Testis (tissue), 3 donors: Measurements from ENCODE around the gene LRPPRC. TPM values are rescaled to one million over a fixed set of nuclear protein-coding genes. Genes with fewer than 3 reads are reported as not detected.

Experiments
- DNase-seq: peaks from one replicate; pipeline ENCODE4 v3.0.0-alpha.2; 2019
- H3K27ac ChIP-seq, 2 donors: fragments of 200-600 bp; sonication (generic); one replicate each; pipeline ENCODE4 v1.5.1; 2019
- H3K27me3 ChIP-seq: fragments of 200-600 bp; sonication (generic); one replicate; pipeline ENCODE4 v1.5.1; 2019
- H3K36me3 ChIP-seq: fragments of 200-600 bp; sonication (generic); one replicate; pipeline ENCODE4 v1.5.1; 2017; ENCODE audit warnings: low read depth; ENCODE audit errors: missing control alignments
- H3K4me1 ChIP-seq: fragments of 200-600 bp; sonication (generic); one replicate; pipeline ENCODE4 v1.5.1; 2019
- H3K4me3 ChIP-seq, 2 donors: fragments of 200-600 bp; sonication (generic); one replicate each; pipeline ENCODE4 v1.5.1; 2017 to 2019
- H3K9me3 ChIP-seq: fragments of 200-600 bp; sonication (generic); one replicate; pipeline ENCODE4 v1.5.1; 2017
- POLR2A ChIP-seq: fragments of 450-650 bp; IDR thresholded peaks from one replicate; pipeline ENCODE4 v1.6.1; 2017; ENCODE audit warnings: antibody characterized with exemption, mild to moderate bottlenecking, moderate library complexity
- WGBS, 2 donors: methylation state at CpG; one replicate each; pipeline ENCODE4 v1.1.5; 2018; 5-methylcytosine and 5-hydroxymethylcytosine counted together
- intact Hi-C: fragments of 100-400 bp; cut with DNase I; formaldehyde crosslinking; loops from one replicate; pipeline ENCODE4 v1.15.1; 2023; ENCODE audit warnings: low total_unique reads
- polyA plus RNA-seq: library from polyadenylated mRNA; stranded (reverse); fragments of 350-450 nt; fragmentation: Illumina TruSeq; extraction: RNeasy Lipid Tissue Mini Kit (QIAGEN cat#74804); gene quantifications from one replicate; pipeline ENCODE4 v1.2.3, GENCODE V29; 2014; ENCODE audit warnings: low read depth, low replicate concordance; ENCODE audit not compliant: insufficient read depth
- total RNA-seq, 2 donors: library from RNA; depleted of rRNA; stranded (reverse); fragments of >200 nt; gene quantifications; one replicate each; pipeline ENCODE4 v1.2.3, GENCODE V29; 2016
- TF ChIP-seq, protein P1 (sequence below), 3 experiments: fragments of 450-650 bp in 2 of 3; fragments of 200-600 bp in 1 of 3; sonication (generic) in 1 of 3; IDR thresholded peaks; one replicate each; pipeline ENCODE4 v1.5.1; 2016 to 2019; ENCODE audit warnings: antibody characterized with exemption in 3 of 3, mild to moderate bottlenecking in 2 of 3, moderate library complexity in 1 of 3

The LRPPRC gene
- total and polyA plus RNA-seq, 3 donors from 2014 or later: 65.7 to 133 (median 114) TPM

GRCh38 chr2:43906448-43907109 is 89.2 kb downstream of the LRPPRC start:
- 89 to 93% methylated on average over 6 of the region's 6 CpGs for WGBS, 2 donors
- Histone ChIP-seq H3K27me3 (no peaks in the 10 kb centered on the region), H3K4me1 (no peaks in the 10 kb centered on the region), H3K4me3 (no peak overlapping the region), H3K27ac (no peak overlapping the region), H3K9me3 (no peaks in the 10 kb centered on the region), H3K36me3 (no peaks in the 10 kb centered on the region)
- DNase-seq: no peak
- TF ChIP-seq POLR2A: no peak
- TF ChIP-seq, protein P1, sequence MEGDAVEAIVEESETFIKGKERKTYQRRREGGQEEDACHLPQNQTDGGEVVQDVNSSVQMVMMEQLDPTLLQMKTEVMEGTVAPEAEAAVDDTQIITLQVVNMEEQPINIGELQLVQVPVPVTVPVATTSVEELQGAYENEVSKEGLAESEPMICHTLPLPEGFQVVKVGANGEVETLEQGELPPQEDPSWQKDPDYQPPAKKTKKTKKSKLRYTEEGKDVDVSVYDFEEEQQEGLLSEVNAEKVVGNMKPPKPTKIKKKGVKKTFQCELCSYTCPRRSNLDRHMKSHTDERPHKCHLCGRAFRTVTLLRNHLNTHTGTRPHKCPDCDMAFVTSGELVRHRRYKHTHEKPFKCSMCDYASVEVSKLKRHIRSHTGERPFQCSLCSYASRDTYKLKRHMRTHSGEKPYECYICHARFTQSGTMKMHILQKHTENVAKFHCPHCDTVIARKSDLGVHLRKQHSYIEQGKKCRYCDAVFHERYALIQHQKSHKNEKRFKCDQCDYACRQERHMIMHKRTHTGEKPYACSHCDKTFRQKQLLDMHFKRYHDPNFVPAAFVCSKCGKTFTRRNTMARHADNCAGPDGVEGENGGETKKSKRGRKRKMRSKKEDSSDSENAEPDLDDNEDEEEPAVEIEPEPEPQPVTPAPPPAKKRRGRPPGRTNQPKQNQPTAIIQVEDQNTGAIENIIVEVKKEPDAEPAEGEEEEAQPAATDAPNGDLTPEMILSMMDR (IDR thresholded peaks at IDR 0.05): no peak
- intact Hi-C loops: no loop called here

DNA sequence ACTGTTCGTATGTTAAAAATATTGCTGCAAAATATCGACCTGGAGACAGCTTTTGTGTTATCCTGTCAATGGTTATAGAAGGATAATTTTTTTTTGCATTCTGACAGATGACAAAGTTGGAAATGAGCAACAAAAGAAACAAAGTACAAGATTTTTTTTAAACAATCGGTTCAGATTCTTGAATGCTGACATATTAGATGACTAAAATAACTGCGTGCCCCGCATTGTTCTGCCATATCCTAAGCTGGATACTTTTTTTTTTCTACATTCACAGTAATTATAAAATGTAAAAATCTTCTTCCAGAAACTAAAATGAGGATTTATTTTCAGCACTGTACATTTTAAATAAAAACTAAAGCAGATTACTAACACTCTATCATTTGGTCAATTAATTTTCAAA is 89.9 kb downstream of the LRPPRC start:
- intact Hi-C loops: no loop called here
- no peaks in the 10 kb centered on the region for H3K4me1 ChIP-seq
- 78 to 79% methylated on average over 5 of the region's 5 CpGs for WGBS, 2 donors
- no peaks in the 10 kb centered on the region for H3K27me3 ChIP-seq
- TF ChIP-seq, protein P1 (IDR thresholded peaks at IDR 0.05): no peak
- no peak for TF ChIP-seq POLR2A
- no peak overlapping the region for H3K4me3 ChIP-seq
- no peaks in the 10 kb centered on the region for H3K9me3 ChIP-seq
- H3K36me3 ChIP-seq: no peaks in the 10 kb centered on the region
- no peak overlapping the region for H3K27ac ChIP-seq
- no peak for DNase-seq

GRCh38 chr2:43905371-43905803 is 90.4 kb downstream of the LRPPRC start:
- no peaks in the 10 kb centered on the region for H3K4me1 ChIP-seq
- H3K4me3 ChIP-seq: no peak overlapping the region
- intact Hi-C loops: no loop called here
- H3K27me3 ChIP-seq: no peaks in the 10 kb centered on the region
- DNase-seq: no peak
- WGBS, 2 donors: 92 to 96% methylated on average over 11 of the region's 11 CpGs
- H3K27ac ChIP-seq: no peak overlapping the region
- H3K9me3 ChIP-seq: no peaks in the 10 kb centered on the region
- H3K36me3 ChIP-seq: no peaks in the 10 kb centered on the region
- TF ChIP-seq POLR2A: no peak
- TF ChIP-seq, protein P1 (IDR thresholded peaks at IDR 0.05): no peak

- H3K27me3 ChIP-seq: no peaks in the 10 kb centered on the region
- TF ChIP-seq, protein P1 (IDR thresholded peaks at IDR 0.05): no peak
- no peak for TF ChIP-seq POLR2A
- H3K9me3 ChIP-seq: no peaks in the 10 kb centered on the region
- 81 to 88% methylated on average over 2 of the region's 2 CpGs for WGBS, 2 donors
- DNase-seq: no peak
- no peaks in the 10 kb centered on the region for H3K4me1 ChIP-seq
- H3K4me3 ChIP-seq: no peak overlapping the region
- no peak overlapping the region for H3K27ac ChIP-seq
- intact Hi-C loops: no loop called here
- no peaks in the 10 kb centered on the region for H3K36me3 ChIP-seq
Observed at GRCh38 chr2:43899589-43899988, 96.2 kb downstream of the LRPPRC start.

GRCh38 chr2:43898838-43899346 is 96.9 kb downstream of the LRPPRC start:
- Histone ChIP-seq H3K27ac (no peak overlapping the region), H3K4me1 (no peaks in the 10 kb centered on the region), H3K36me3 (no peaks in the 10 kb centered on the region), H3K27me3 (no peaks in the 10 kb centered on the region), H3K9me3 (no peaks in the 10 kb centered on the region), H3K4me3 (no peak overlapping the region)
- TF ChIP-seq POLR2A: no peak
- TF ChIP-seq, protein P1 (IDR thresholded peaks at IDR 0.05): no peak
- intact Hi-C loops: no loop called here
- DNase-seq: no peak
- 91 to 94% methylated on average over 11 of the region's 11 CpGs for WGBS, 2 donors
